Panc1 (cell line): ENCODE results near the gene MRLN. TPM values are rescaled to one million over a fixed set of nuclear protein-coding genes. Genes with fewer than 3 reads are reported as not detected.
"Not testable (repeated sequence)": the region's sequence is repeated elsewhere in the genome, so short reads cannot be mapped to it uniquely, and the experiment has no call there.

ENCODE experiments used
- ATAC-seq: fragments of 200-7000 bp; cut with Tn5 transposase; 2 replicates; pipeline ENCODE4 v1.9.1; 2020; ENCODE audit warnings: mild to moderate bottlenecking, moderate library complexity
- BruUV-seq: library from RNA; stranded (reverse); fragments of 400-500 nt; replicated peaks from 2 replicates; lab custom pipeline; 2021; lab: Mats Ljungman, UMichigan
- CTCF ChIA-PET: fragments of 300-600 bp; sonication (Branson Sonifier 250); formaldehyde crosslinking; loops from one replicate; lab custom pipeline; 2022; ENCODE audit warnings: antibody characterized with exemption; lab: Charles Lee
- POLR2A ChIA-PET: fragments of 300-600 bp; sonication (Branson Sonifier 250); formaldehyde crosslinking; loops from one replicate; lab custom pipeline; 2022; ENCODE audit warnings: antibody characterized with exemption; lab: Charles Lee
- DNase-seq: peaks from one replicate; pipeline ENCODE4 v3.0.0-alpha.2; 2010; ENCODE audit warnings: low read depth, low spot score
- H3K27ac ChIP-seq: 2 replicates; pipeline ENCODE4 v1.5.1; 2011; ENCODE audit warnings: mild to moderate bottlenecking, low read length, inconsistent platforms
- H3K27me3 ChIP-seq: fragments of 200-500 bp; sonication (Bioruptor generic); 2 replicates; pipeline ENCODE4 v1.6.0; 2014; ENCODE audit warnings: low read length, inconsistent platforms; ENCODE audit not compliant: control insufficient read depth, insufficient read depth
- H3K36me3 ChIP-seq: fragments of 200-500 bp; sonication (Bioruptor generic); 2 replicates; pipeline ENCODE4 v1.5.1; 2014; ENCODE audit warnings: inconsistent platforms, mild to moderate bottlenecking, low read length, moderate library complexity; ENCODE audit not compliant: control insufficient read depth, insufficient read depth
- H3K4me1 ChIP-seq: 2 replicates; pipeline ENCODE4 v1.5.1; 2011; ENCODE audit warnings: inconsistent platforms, mild to moderate bottlenecking, low read length, moderate library complexity; ENCODE audit not compliant: control insufficient read depth, insufficient read depth
- H3K4me3 ChIP-seq, 2 experiments: 2 replicates each; pipeline ENCODE4 v1.5.1; 2011 to 2012; ENCODE audit warnings: low read depth in 2 of 2, low read length in 2 of 2, mild to moderate bottlenecking in 2 of 2, inconsistent platforms in 1 of 2, moderate library complexity in 1 of 2
- H3K9me3 ChIP-seq: fragments of 200-500 bp; sonication (Bioruptor generic); 2 replicates; pipeline ENCODE4 v1.5.1; 2014; ENCODE audit warnings: low read depth, mild to moderate bottlenecking, inconsistent platforms, low read length, moderate library complexity; ENCODE audit not compliant: control insufficient read depth, insufficient read depth
- CTCF ChIP-seq: fragments of 450-650 bp; IDR thresholded peaks from 2 replicates; pipeline ENCODE4 v1.5.1; 2017; ENCODE audit warnings: mild to moderate bottlenecking
- POLR2AphosphoS5 ChIP-seq: IDR thresholded peaks from 2 replicates; pipeline ENCODE4 v1.6.1; 2012; ENCODE audit warnings: mild to moderate bottlenecking, low read depth, low read length, moderate library complexity
- REST ChIP-seq, 2 experiments: IDR thresholded peaks; 2 replicates each; pipeline ENCODE4 v1.6.1; 2011 to 2012; ENCODE audit warnings: low read depth in 2 of 2, control low read depth in 1 of 2, low read length in 1 of 2, mild to moderate bottlenecking in 1 of 2, moderate library complexity in 1 of 2; ENCODE audit not compliant: insufficient read depth in 1 of 2
- SIN3A ChIP-seq: IDR thresholded peaks from 2 replicates; pipeline ENCODE4 v1.6.1; 2012; ENCODE audit warnings: low read depth, mild to moderate bottlenecking, low read length, moderate library complexity, borderline replicate concordance; ENCODE audit not compliant: insufficient read depth
- TCF7L2 ChIP-seq: IDR thresholded peaks from 2 replicates; pipeline ENCODE4 v1.6.1; 2011; ENCODE audit warnings: mild to moderate bottlenecking, low read depth, low read length, inconsistent platforms
- in situ Hi-C: cut with HindIII; loops from 2 replicates; pipeline ENCODE4 v1.10.0; 2016; ENCODE audit warnings: low sequenced_read_pairs, low pct_unique_long_range_greater_than_20kb
- intact Hi-C: fragments of 100-400 bp; cut with micrococcal nuclease; formaldehyde crosslinking; loops from one replicate; pipeline ENCODE4 v1.10.0; 2022; ENCODE audit not compliant: unreplicated experiment
- total RNA-seq: library from RNA; stranded (reverse); gene quantifications from one replicate; pipeline ENCODE4 v1.2.1, GENCODE V29; 2021; ENCODE audit not compliant: unreplicated experiment

MRLN gene
- total RNA-seq, 1 experiment from 2014 or later = not detected

GRCh38 chr10:59787032-59787431, 33.8 kb upstream of the MRLN start:
- DNase-seq, CTCF ChIA-PET: not testable (repeated sequence)

GRCh38 chr10:59785476-59785875, 32.2 kb upstream of the MRLN start:
- POLR2A ChIA-PET, H3K36me3 ChIP-seq, H3K4me1 ChIP-seq, in situ Hi-C loops, DNase-seq, H3K9me3 ChIP-seq, BruUV-seq, H3K27ac ChIP-seq, intact Hi-C loops, CTCF ChIA-PET, H3K4me3 ChIP-seq, ATAC-seq, H3K27me3 ChIP-seq: not testable (repeated sequence)

More at GRCh38 chr10:59787032-59787431, 33.8 kb upstream of the MRLN start:
- H3K9me3 ChIP-seq, ATAC-seq, intact Hi-C loops, BruUV-seq, POLR2A ChIA-PET, H3K27ac ChIP-seq, H3K36me3 ChIP-seq, in situ Hi-C loops, H3K27me3 ChIP-seq, H3K4me1 ChIP-seq, H3K4me3 ChIP-seq: not testable (repeated sequence)

GRCh38 chr10:59781511-59781910, 28.3 kb upstream of the MRLN start:
- in situ Hi-C loops = no loop called here
- no peak for TF ChIP-seq TCF7L2
- TF ChIP-seq POLR2AphosphoS5 = no peak
- no peak for TF ChIP-seq SIN3A
- no peak for TF ChIP-seq CTCF
- TF ChIP-seq REST (IDR thresholded peaks at IDR 0.05; ENCODE audit: insufficient read depth in 1 of 2, low read depth in 2 of 2, low read length in 1 of 2) = no peak
- H3K9me3 ChIP-seq = no peaks in the 10 kb centered on the region
- no TSS peak for BruUV-seq
- no peak for ATAC-seq
- H3K27me3 ChIP-seq = no peaks in the 10 kb centered on the region
- no peak overlapping the region for H3K27ac ChIP-seq
- no peak overlapping the region for H3K4me3 ChIP-seq
- no peaks in the 10 kb centered on the region for H3K4me1 ChIP-seq
- CTCF ChIA-PET = no interaction called here
- DNase-seq = no peak
- POLR2A ChIA-PET = no interaction called here
- intact Hi-C loops = no loop called here
- no peaks in the 10 kb centered on the region for H3K36me3 ChIP-seq
